CD4-positive, alpha-beta T cell treated with Interleukin-10 for 1 hour (primary cell): ENCODE data around the gene DGCR2.
"Not testable (repeated sequence)": the region's sequence is repeated elsewhere in the genome, so short reads cannot be mapped to it uniquely, and the experiment has no call there.

Source experiments
- DNase-seq: peaks from one replicate; pipeline ENCODE4 v3.0.0-alpha.2; 2020

The DGCR2 gene

DNA sequence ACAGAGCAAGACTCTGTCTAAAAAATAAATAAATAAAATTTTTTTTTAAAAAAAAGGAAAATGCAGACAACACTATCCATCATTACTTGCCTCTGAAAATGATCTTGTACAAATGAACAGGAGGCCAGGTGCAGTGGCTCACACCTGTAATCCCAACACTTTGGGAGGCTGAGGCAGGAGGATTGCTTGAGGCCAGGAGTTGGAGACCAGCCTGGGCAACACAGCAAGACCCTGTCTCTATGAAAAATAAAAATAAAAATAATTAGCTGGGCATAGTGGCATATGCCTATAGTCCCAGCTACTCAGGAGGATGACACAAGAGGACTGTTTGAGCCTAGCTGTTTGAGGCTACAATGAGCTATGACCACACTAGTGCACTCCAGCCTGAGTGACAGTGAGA, 49.4 kb downstream of the DGCR2 start:
- not testable (repeated sequence) for DNase-seq

DNA sequence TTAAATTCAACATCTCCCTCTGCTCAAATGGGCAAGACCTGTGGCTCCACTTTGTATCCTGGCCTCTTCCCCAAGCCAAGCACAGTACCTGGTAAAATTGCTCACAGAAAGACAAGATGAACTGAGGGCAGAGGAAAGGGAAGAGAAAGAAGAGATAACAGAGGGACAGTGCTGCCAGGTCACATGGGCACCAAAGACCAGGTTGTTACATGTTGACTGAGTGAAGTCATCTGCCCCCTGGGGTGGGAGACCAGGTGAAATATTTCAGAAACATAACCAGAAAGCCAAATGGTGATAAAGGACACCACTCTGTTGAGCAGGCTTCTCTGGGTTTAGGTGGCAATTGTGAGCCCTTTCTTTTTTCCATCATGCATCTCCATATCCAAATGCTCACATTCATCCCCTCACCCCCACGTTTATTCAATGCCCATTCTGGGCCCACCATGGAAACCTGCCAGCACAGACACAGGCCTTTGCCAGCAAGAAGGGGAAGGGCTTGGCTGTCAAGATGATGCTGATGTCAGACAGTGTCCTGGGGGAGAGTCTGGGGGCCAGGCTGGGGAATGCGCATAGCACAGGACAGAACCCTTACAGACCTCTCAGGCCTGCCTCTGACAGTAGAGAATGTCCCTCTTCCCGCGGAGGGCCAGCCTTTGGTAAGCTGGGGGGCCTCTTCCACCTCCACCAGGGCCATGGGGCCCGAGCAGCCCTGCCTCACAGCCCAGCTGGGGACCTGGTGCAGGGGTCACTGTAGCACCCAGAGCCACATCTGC, 51.6 kb downstream of the DGCR2 start:
- DNase-seq = no peak

DNA sequence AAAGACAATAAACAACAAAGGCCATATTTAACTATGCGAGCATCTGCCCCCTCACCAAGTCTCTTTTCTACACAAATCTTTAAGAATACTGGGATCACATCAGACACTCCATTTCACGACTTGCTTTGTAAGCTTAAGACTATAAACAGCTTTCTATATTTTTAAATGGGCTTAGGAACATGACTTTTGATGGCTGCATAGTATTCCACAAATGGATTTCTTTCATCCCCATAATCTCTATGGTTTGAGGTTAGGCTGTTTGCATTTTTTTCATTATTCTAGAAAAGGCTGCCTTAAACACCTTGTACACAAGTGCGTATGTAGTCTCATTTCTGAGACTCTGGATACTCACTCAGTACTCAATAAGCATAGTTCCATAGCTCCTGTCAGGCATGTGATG, 52.8 kb downstream of the DGCR2 start:
- no peak for DNase-seq

DNA sequence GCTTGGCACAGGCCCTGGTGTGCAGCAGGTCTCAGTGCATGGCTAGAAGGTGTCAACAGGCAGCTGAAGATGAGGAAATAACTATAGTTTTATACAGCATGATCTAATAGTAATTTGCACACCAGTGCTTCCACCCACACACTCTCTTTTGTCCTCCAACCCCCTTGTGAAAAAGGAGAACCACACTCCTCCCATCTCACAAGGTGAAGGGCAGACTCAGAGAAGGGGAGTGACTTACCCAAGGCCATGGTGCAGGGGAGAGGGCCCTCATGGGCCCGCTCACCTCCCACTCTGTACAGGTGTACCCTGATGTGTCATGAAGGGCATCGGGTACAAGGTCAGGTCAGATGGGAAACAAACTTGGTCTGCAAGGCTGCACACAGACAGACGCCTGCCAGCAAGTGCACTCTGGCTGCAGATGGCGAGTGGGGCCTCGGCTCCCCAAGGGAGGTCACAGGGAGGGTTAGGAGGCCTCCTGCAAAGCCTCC, 53.4 kb downstream of the DGCR2 start:
- no peak for DNase-seq

DNA sequence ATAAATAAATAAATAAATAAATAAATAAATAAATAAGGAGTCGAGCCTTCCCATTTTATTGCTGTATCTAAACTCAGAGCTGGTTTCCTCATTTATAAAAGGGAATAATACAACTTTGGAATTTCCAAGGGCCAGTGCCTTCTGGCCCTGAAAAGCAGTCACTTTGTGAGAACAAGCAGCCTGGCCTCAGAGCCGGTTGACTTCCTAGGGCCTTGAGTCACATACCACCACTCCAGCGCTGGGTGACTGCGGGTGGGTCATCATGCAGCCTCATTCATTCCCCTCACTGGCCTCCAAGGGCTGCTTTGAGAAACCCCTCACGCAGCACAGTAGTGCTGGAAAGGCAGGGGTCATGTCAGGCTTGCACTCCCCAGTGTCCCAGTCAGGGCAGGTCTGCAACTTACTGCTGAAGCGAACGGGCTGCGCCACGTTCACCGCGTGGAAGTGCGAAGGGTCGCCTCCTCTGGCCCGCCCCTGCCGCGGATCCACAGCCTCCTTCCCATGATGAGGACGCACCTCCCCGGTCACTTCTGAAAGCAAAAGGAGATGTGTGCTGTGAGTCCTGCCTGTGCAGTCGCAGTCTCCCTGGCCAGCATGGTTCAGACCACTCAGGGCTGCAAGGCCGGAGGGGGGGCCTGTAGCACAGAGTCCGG, 54.4 kb downstream of the DGCR2 start:
- DNase-seq = no peak

DNA sequence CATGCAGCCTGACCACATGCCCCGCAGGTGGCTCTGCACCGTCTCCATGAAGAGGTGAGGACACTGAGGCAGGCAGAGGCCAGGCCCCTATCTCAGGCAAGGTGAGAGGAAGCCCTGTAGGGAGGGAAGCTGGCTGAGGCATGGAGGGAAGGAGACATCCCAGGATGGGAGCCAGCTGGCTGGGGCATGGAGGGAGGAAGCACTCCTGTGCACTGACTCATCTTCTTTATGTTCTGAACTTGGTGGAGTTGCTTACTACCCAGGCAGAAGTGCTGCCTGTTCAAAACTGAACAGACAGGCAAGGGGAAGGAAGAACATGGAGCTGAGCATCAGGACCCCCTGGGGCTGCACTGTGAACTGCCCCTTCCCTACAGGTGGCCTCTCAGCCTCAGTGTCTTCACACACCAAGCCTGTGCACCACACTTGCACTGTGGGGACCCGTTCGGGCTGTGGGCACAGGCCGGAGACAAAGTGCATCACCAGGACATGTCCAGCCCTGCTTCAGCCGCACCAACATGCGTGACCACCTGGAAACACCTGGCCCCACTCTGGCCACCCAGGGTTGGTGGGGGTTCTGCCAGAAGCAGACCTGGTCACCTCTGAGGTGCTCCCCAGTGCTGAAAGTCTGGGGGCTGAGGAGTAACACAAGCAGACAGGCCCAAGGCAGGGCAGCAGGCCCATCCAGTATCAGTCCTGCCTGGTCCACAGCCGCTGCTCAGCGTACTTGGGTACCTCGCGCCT, 55.5 kb downstream of the DGCR2 start:
- no peak for DNase-seq

DNA sequence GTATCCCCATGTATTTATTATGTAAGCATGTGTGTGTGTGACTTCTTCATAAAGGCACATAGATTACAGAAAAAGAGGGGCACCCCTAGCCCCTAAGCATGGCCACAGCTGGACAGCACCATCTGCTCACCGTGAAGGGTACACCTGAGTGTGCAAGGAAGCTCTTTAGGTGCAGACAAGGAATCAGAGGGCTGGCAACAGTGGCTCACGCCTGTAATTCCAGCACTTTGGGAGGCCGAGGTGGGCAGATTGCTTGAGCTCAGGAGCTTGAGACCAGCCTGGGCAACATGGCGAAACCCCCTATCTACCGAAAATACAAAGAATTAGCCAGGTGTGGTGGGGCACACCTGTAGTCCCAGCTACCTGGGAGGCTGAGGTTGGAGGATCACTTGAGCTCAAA, 56.3 kb downstream of the DGCR2 start:
- no peak for DNase-seq

DNA sequence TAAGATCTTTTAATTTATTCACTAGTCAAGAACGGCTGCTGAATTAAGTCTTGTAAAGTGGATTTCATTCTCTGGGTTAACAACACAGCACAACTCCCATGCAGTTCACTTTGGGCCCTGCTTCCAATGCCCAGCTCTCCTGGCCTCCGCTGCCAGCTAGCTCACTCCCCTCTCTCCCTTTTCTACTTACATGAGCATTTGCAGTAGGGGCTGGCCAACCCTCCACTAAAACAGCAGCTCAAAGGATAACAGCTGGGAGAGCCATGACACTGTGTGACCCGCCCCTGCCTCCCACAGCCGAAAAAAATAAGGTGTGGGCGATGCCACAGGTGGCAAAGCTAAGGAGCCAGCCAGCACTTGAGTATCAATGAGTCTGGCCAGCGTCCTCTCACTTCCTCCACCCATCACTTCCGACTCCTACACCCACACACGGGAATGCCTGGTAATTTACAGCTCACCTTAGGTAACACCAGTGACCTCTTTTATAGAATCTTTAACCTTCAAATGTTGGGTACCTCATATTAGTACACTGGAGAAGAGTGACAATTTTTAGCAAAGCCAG, 56.8 kb downstream of the DGCR2 start:
- no peak for DNase-seq

DNA sequence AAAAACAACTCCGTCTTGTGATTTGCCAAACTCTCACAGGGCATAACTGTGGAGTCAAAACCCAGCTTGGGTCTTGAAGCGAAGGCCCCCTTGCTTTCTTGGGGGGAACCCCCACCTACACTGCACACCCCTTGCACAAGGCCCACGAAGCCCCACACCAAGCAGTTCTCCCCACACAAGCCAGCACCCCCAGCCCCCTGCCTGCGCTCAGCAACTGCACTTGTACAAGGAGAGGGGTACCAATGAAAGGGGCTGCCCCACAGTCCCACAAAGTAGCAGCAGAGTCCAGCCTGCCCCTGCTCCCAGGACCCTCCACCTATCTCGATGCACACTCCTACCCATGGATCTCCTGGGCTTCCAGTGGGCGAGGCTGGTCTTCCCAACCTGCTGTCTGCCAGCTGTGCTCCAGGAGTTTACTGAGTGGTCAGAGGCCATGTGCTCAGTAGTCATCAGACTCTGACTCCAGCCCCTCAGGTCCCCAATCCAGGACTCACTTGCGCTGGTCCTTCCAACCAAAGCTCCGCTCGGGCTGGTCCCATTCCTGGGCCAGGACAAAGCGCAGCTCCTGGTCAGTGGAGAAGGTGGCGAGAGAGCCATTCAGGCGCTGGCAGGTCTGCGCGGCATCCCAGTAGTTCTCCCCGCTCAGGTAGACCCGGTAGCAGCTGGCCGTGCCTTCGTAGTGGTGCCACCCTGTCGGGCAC, 57.7 kb downstream of the DGCR2 start:
- DNase-seq = no peak

DNA sequence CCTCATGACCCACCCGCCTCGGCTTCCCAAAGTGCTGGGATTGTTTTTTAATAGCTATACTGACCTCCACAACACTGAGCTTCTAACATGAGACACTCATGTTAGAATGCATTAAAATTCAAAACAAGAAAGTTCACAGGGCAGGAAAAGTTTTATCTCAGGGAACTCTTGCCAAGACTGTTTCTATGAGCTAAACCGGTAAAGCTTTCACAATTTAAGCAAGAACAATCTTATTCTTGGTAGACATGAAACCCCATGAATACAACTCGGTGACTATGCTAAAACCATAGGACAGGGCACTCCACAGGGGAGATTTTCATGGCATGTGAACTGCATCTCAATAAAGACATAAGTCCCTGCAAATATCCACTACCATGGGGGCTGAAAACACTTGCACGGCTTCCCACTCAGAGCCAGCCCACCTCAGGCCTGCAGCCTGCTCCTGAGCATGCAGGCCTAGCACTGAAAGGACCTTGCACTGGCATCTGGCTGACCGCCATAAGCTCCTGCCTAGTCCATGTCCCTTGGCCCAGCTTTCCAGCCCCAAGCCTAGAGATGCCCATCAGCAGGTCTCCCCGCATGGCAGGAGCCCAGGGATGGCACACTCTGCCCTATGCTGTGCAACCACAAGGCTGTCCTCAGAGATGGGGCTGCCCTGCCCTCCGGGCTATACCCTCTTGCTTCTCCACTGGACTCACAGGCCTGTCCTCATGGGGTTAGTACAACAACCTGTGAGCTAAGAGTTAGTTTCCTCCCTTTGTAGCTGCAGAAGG, 58.4 kb downstream of the DGCR2 start:
- no peak for DNase-seq

DNA sequence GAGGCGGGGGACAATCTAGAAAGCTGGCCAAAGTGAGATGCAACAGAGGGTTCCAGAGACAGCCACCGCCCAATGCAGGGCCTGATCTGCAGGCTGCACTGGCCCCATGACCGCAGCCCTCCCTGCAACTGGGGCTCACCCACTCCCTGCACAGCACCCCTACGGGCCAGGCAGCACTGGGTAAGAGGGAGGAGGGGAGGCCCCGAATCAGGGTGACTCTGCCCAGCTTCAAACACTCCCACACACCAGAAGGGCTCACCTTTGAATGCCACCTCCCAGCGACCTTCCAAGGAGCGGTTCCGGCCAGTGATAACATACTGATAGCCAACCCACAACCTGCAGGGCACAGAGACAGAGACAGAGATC, 59.3 kb downstream of the DGCR2 start:
- no peak for DNase-seq

DNA sequence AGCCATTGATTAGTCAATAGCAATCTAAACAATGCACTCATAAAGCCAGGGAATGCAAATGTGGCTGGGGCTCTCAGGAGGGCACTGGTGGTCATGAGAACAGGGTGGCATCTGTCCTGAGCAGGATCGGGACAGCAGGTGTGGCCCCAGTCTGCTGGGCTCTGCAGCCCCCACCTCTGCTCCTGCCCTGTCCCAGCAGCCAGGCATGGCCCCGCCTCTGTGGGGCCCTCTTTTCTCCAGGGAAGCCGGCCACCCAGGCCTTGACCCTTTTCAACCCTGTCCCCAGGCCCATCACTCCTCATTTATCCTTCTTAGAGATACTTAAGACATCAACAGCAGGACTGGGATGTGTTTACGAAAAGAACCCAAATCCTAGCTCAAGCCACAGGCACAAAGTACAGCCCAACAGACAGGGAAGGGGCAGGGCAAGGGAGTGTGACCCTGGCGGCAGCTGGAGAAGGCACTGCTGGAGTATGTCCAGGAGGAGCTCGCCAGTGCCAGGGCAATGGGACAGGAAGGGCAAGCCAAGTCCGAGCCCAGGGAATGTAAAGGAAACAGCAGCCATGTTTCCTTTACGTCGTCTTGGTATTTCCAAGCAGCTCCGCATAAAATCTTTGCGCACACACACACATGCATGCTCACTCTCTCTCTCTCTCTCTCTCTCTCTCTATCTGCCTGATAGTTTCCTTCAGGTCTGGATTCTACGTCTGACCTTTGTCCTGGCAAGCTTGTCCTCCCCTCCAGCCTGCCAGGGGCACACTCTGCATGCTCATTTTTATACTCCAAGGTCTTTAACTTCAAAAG, 59.9 kb downstream of the DGCR2 start:
- no peak for DNase-seq

DNA sequence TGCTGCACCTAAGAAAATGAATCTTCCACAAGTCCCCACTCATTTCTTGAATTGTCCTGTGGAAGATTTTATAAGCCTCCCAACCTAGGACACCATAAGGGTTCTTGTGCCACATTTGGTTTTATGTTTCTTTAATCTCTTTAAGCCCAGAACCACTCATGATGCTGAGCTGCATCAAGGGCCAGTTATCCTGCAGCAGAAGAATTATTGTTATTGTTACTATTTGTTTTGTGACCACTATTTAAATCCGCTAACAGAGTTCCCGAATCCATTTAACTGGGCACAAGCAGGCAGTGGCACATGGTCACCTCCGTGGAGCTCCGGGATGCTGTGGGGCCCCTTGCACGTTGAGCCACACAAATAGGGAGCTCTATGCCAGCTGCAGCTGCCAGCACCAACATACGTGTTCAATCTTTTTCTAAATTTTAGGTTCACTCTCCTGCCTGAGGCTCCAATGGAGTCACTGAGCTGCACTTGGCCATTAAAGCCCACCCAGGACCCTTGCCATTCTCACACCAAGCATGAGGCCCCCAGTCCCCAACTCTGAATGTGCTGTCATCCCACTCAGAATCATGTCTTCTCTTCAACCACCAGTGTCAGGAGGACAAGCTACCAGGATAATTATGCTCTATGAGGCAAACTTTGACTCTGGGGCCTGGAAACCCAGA, 60.6 kb downstream of the DGCR2 start:
- no peak for DNase-seq

DNA sequence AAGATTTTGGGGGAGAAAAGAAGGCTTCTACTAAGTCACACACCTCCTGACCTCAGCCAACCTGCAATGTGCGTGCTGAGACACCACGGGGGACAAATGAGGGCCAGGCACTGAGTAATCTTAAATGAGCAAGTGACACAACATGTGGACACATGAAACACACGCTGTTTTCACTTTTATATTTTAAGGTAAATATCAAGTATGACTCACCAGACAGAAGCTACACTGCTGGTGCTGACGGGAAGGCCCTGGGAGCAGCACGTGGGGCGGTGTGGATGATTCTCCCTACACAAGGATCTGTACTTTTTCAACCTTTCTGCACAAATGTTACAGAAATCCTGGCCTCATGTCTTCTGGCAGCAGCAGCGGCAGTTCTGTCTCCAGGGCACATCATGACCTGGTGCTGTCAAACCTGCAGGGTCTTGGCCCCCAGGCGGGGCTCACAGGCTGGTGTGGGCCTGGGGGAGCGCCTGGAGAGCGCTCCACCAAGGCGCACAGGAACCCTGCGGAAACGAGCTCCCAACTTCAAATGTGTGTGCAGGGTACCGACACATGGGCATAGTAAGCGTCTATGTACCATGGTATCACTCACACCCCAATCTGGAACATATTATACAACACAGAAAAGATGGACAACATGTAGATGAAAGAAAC, 61.7 kb downstream of the DGCR2 start:
- no peak for DNase-seq

DNA sequence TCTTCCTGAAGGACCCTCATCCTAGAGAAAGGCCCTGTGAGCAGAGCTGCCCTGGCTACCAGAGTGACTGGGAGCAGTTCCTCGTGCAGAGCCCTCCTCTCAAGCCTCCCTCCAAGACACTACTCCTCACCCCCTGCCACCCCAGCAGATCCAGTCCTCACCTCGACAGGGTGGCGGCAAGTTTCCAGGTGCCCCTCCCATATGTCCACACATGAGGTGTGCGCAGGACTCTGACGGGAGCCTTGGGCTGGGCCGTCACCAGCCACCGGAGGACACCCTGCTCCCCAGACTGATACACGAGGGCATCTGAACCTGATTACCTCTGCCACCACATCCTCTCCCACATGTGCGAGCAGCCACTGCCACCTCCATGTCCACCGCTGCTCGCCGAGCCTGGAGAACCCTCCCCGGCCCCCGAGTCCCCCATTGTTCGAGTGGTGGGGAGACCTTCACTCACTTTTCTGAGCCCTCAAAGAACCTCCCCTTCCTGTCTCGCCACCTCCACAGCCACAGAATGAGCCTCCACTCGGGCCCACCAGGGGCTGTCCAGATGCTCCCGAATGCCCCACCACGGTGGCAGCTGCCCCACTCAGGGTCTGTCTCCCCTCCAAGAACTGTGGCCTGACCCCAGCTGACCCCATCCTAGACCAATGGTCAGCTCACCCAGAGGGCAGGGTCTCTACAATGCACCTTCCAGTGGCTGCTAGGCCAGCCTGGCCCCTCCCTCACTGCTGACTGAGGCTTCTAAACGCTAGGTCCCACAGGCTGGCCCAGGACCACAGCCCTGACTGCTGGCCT, 62.5 kb downstream of the DGCR2 start:
- DNase-seq = no peak

DNA sequence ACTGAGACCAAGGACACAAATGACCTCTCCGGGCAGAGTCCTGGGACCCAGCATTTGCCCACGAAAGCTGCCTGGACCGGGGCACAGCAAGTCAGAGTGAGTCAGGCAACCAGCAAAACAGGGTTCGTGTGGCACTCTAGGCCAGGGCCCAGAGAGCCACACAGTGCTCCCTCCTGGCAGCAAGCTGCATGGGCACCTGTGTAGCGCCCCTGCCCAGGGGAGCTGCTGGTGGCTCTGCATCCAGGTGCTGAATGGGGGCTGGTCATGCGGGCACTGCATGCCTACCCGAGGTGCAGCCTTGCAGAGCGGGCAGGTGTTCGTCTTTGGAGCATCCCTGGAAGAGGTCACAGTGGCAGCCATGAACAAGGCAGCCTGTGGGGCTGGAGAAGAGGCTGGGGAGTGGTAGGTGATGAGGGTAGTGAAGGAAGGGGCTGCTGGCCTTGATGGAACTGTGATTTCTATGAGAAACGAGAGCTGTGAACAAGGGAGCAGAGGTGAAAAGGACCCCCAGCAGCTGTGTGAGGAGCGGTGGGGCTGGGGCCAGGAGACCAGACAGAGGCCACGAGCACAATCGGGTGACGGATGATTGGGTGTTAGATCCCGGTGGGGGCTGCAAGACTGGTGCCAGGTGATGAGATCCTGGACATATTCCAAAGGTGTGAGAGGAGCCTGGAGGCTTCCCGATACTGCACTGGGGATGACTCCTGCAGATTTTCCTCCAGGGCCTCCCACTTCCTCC, 63.3 kb downstream of the DGCR2 start:
- no peak for DNase-seq

DNA sequence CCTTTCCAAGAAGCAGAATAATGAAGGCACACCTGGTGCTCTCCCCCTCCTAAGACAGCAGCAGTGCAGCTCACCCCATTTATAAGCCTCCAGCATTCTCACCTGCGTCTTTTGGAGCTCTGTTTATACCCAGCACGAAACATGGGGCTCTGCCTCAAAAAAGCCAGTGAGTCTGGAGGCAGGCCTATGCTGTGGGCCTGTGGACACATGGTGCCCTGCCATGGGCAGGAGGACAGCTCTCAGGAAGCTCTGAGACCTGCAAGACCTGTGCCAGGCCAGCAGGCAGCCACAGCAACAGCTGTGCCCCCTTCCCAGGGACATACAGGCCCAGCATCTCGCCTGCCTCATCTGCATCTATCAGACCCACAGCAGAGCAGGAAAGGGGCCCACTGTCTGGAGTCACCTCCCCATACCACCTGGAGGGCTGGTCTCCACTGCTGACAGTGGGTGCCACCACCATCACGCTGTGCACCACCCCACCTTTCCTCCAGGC, 64.2 kb downstream of the DGCR2 start:
- DNase-seq = no peak

DNA sequence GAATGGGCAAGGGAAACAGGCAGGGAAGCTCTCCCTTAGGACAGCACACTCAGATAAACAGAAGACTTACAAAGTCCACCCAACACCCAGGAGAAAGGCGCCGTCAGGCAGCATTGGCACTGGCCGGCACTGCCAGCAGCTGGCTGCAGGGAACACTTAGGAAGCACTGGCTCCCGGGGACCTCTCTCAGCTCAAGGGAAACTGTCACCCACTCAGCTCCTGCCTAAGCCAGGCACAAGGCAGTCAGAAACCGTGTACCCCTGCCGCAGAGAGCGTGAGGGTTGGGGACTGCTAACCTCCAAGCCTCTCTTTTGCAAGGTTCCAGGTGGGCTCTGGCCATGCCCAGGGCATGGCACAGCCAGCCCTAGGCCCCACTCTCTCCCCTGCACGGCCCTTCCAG, 64.7 kb downstream of the DGCR2 start:
- DNase-seq = no peak
